ENCODE results near the gene TMC5. TPM values are rescaled to one million over a fixed set of nuclear protein-coding genes. Genes with fewer than 3 reads are reported as not detected.

The TMC5 gene
- total RNA-seq, 1 experiment from 2014 or later: 52.5 TPM

GRCh38 chr16:19517424-19518089 is 99.9 kb downstream of the TMC5 start:
- no peak overlapping the region for H3K4me3 ChIP-seq
- TF ChIP-seq CTCF (conservative IDR thresholded peaks at IDR 0.05): no peak
- DNase-seq: peak; percentile 43 to 96
- no TSS peak for BruUV-seq (replicated peaks)
- intact Hi-C loops (cut with micrococcal nuclease; ENCODE audit: unreplicated experiment): no loop called here
- ChIA-PET CTCF (interaction anchor here (0.6 kb wide), 1 partner anchor 17 kb away, joined by 5 read pairs; no protein-coding TSS in a partner anchor), POLR2A (ENCODE audit: unreplicated experiment) (interaction anchor here (0.7 kb wide), 2 partner anchors 12 to 132 kb away, joined by 3 read pairs; no protein-coding TSS in a partner anchor)
- H3K9me3 ChIP-seq (ENCODE audit: insufficient read depth, low read depth): no peaks in the 10 kb centered on the region
- H3K79me2 ChIP-seq (ENCODE audit: low read depth): peaks cover 90% of the 10 kb centered on the region
- peak overlapping the region; percentile 57 for H3K4me2 ChIP-seq
- peak overlapping the region; percentile 43 for H3K27ac ChIP-seq
- no peaks in the 10 kb centered on the region for H3K9me2 ChIP-seq (ENCODE audit: insufficient read depth)
- H3K4me1 ChIP-seq (replicated peaks; ENCODE audit: insufficient read depth): peaks cover 70% of the 10 kb centered on the region
- no peaks in the 10 kb centered on the region for H4K20me1 ChIP-seq (ENCODE audit: insufficient read depth)
- H3K36me3 ChIP-seq (ENCODE audit: low read depth): peaks cover 35% of the 10 kb centered on the region
- H3K27me3 ChIP-seq (ENCODE audit: insufficient read depth, low read depth): no peaks in the 10 kb centered on the region
- peaks cover 37% of the 10 kb centered on the region for H3F3A ChIP-seq (ENCODE audit: insufficient read depth, low read depth)
- no peak overlapping the region for H2AFZ ChIP-seq

- intact Hi-C loops (cut with micrococcal nuclease; ENCODE audit: unreplicated experiment): no loop called here
- H3K9me2 ChIP-seq (ENCODE audit: insufficient read depth): no peaks in the 10 kb centered on the region
- TF ChIP-seq EZH2 (IDR thresholded peaks at IDR 0.05; ENCODE audit: low read depth) (no peak), CTCF (conservative IDR thresholded peaks at IDR 0.05) (no peak)
- H3K27me3 ChIP-seq (ENCODE audit: insufficient read depth, low read depth): no peaks in the 10 kb centered on the region
- H3F3A ChIP-seq (ENCODE audit: insufficient read depth, low read depth): peaks cover 41% of the 10 kb centered on the region
- ChIA-PET POLR2A (ENCODE audit: unreplicated experiment) (no interaction called here), CTCF (no interaction called here)
- no peaks in the 10 kb centered on the region for H4K20me1 ChIP-seq (ENCODE audit: insufficient read depth)
- peaks cover 30% of the 10 kb centered on the region for H3K36me3 ChIP-seq (ENCODE audit: low read depth)
- peak overlapping the region; percentile 43; the same call in 1 of the 2 replicates for H3K27ac ChIP-seq
- DNase-seq: no peak
- H3K4me1 ChIP-seq (replicated peaks; ENCODE audit: insufficient read depth): peaks cover 79% of the 10 kb centered on the region
- no peaks in the 10 kb centered on the region for H3K9me3 ChIP-seq (ENCODE audit: insufficient read depth, low read depth)
- H3K4me3 ChIP-seq: no peak overlapping the region
- BruUV-seq (replicated peaks): no TSS peak
- H2AFZ ChIP-seq: no peak overlapping the region
- peak overlapping the region; percentile 57 for H3K4me2 ChIP-seq
- peaks cover 81% of the 10 kb centered on the region for H3K79me2 ChIP-seq (ENCODE audit: low read depth)
These were observed 100.7 kb downstream of the TMC5 start for GRCh38 chr16:19518388-19518787.

GRCh38 chr16:19520861-19521331 is 103.2 kb downstream of the TMC5 start:
- TF ChIP-seq EZH2 (IDR thresholded peaks at IDR 0.05; ENCODE audit: low read depth): no peak
- no peak for TF ChIP-seq CTCF (conservative IDR thresholded peaks at IDR 0.05)
- Histone ChIP-seq H4K20me1 (ENCODE audit: insufficient read depth) (no peaks in the 10 kb centered on the region), H3K27ac (peak overlapping the region; percentile 76), H3K79me2 (ENCODE audit: low read depth) (peaks cover 77% of the 10 kb centered on the region), H3K4me1 (replicated peaks; ENCODE audit: insufficient read depth) (peaks cover 71% of the 10 kb centered on the region), H3K9me3 (ENCODE audit: insufficient read depth, low read depth) (no peaks in the 10 kb centered on the region), H3K36me3 (ENCODE audit: low read depth) (peaks cover 12% of the 10 kb centered on the region), H3K4me3 (peak overlapping the region; percentile 74), H3F3A (ENCODE audit: insufficient read depth, low read depth) (peaks cover 33% of the 10 kb centered on the region), H3K4me2 (peak overlapping the region; percentile 83), H2AFZ (peak overlapping the region; percentile 19; the same call in 1 of the 2 replicates), H3K9me2 (ENCODE audit: insufficient read depth) (no peaks in the 10 kb centered on the region), H3K27me3 (ENCODE audit: insufficient read depth, low read depth) (no peaks in the 10 kb centered on the region)
- intact Hi-C loops (cut with micrococcal nuclease; ENCODE audit: unreplicated experiment): loop anchor here (1.0 to 10.0 kb wide), 6 partner anchors 16 to 536 kb away; partner anchors contain the start of gene TMC7
- POLR2A ChIA-PET (ENCODE audit: unreplicated experiment): interaction anchor here (0.7 kb wide), 3 partner anchors 89 to 401 kb away, joined by 3 to 11 read pairs (median 7); no protein-coding TSS in a partner anchor
- CTCF ChIA-PET: interaction anchor here (0.7 to 0.9 kb wide), 2 partner anchors 18 to 1285 kb away, joined by 4 to 11 read pairs; partner anchors contain the start of genes ERI2 and REXO5
- TSS peak; percentile 42 for BruUV-seq (replicated peaks)
- DNase-seq: peak; percentile 54 to 91
